Measurements from ENCODE around the gene OR52H1.
A peak's percentile ranks its signal among the peaks of the same experiment; 100 is the strongest.
"Not testable (repeated sequence)": the region's sequence is repeated elsewhere in the genome, so short reads cannot be mapped to it uniquely, and the experiment has no call there.

Gene OR52H1

GRCh38 chr11:5548440-5548839, at the start of gene OR52H1:
OR52H1 (minus strand) TSS chr11:5548540; CDS start chr11:5545505, 3,035 bp downstream.
- no peak for DNase-seq (ENCODE audit: low spot score)

- no peak for DNase-seq (ENCODE audit: low spot score)
These were observed 49.6 kb upstream of the OR52H1 start for GRCh38 chr11:5597953-5598352.

GRCh38 chr11:5596607-5597201, 48.4 kb upstream of the OR52H1 start, which contains the start of gene TRIM6:
TRIM6 (plus strand) TSS chr11:5596637; CDS start chr11:5596898, 261 bp downstream.
- no peak for DNase-seq (ENCODE audit: low spot score)

- no peak for DNase-seq (ENCODE audit: low spot score)
These were observed 44.8 kb upstream of the OR52H1 start for GRCh38 chr11:5593146-5593545.

- no peak for DNase-seq (ENCODE audit: low spot score)
These were observed 44.3 kb upstream of the OR52H1 start for GRCh38 chr11:5592615-5593014.

- DNase-seq (ENCODE audit: low spot score), result peak; percentile 17
These were observed 43.3 kb upstream of the OR52H1 start for GRCh38 chr11:5591613-5592012.

- DNase-seq (ENCODE audit: low spot score), result not testable (repeated sequence)
These were observed 41.6 kb upstream of the OR52H1 start for GRCh38 chr11:5589906-5590305.

- DNase-seq (ENCODE audit: low spot score), result not testable (repeated sequence)
These were observed 36.1 kb upstream of the OR52H1 start for GRCh38 chr11:5584458-5584857.

- DNase-seq (ENCODE audit: low spot score), result no peak
These were observed 32.7 kb upstream of the OR52H1 start for GRCh38 chr11:5581014-5581413.

GRCh38 chr11:5580577-5580976, 32.2 kb upstream of the OR52H1 start, which contains the start of gene OR52B6:
OR52B6 (plus strand) TSS chr11:5580877; CDS start chr11:5580877, 0 bp downstream.
- no peak for DNase-seq (ENCODE audit: low spot score)

GRCh38 chr11:5577101-5577500, 28.8 kb upstream of the OR52H1 start:
- no peak for DNase-seq (ENCODE audit: low spot score)

- no peak for DNase-seq (ENCODE audit: low spot score)
These were observed 26.8 kb upstream of the OR52H1 start for GRCh38 chr11:5575152-5575551.

- no peak for DNase-seq (ENCODE audit: low spot score)
These were observed 26.3 kb upstream of the OR52H1 start for GRCh38 chr11:5574654-5575053.

- DNase-seq (ENCODE audit: low spot score), result no peak
These were observed 16.1 kb upstream of the OR52H1 start for GRCh38 chr11:5564259-5565019.

GRCh38 chr11:5557751-5558150, 9.4 kb upstream of the OR52H1 start:
- DNase-seq (ENCODE audit: low spot score), result no peak

GRCh38 chr11:5556596-5557188, 8.4 kb upstream of the OR52H1 start:
- no peak for DNase-seq (ENCODE audit: low spot score)

GRCh38 chr11:5553343-5553742, 5.0 kb upstream of the OR52H1 start:
- no peak for DNase-seq (ENCODE audit: low spot score)

- no peak for DNase-seq (ENCODE audit: low spot score)
These were observed 2.2 kb upstream of the OR52H1 start for GRCh38 chr11:5550440-5551095.

GRCh38 chr11:5547982-5548381, 358 bp downstream of the OR52H1 start:
- DNase-seq (ENCODE audit: low spot score), result no peak

GRCh38 chr11:5546457-5546856, 1.9 kb downstream of the OR52H1 start:
- DNase-seq (ENCODE audit: low spot score), result no peak

- DNase-seq (ENCODE audit: low spot score), result no peak
These were observed 6.9 kb downstream of the OR52H1 start for GRCh38 chr11:5541427-5541826.

GRCh38 chr11:5536482-5536881, 11.9 kb downstream of the OR52H1 start:
- DNase-seq (ENCODE audit: low spot score), result no peak

- no peak for DNase-seq (ENCODE audit: low spot score)
These were observed 14.3 kb downstream of the OR52H1 start for GRCh38 chr11:5534046-5534445.
